Measurements from ENCODE around the gene RTP5.

Gene RTP5

GRCh38 chr2:241836292-241836691 lies 33.2 kb upstream of the RTP5 start:
- H3K4me2 ChIP-seq (ENCODE audit: low read length): no peak overlapping the region
- no peaks in the 10 kb centered on the region for H4K20me1 ChIP-seq (ENCODE audit: control insufficient read depth, insufficient read depth, low read depth, low read length)
- no peaks in the 10 kb centered on the region for H3K36me3 ChIP-seq (ENCODE audit: control insufficient read depth, low read length)
- H3K4me1 ChIP-seq (ENCODE audit: control insufficient read depth, low read length): no peaks in the 10 kb centered on the region
- H3F3A ChIP-seq (ENCODE audit: control insufficient read depth, insufficient read depth): no peaks in the 10 kb centered on the region
- no peak overlapping the region for H3K27ac ChIP-seq (ENCODE audit: low read depth, low read length)
- H3K9me2 ChIP-seq (replicated peaks; ENCODE audit: control insufficient read depth, low read length): no peaks in the 10 kb centered on the region
- H3K9me3 ChIP-seq (ENCODE audit: control insufficient read depth, insufficient read depth, low read length): 0 out of 2 replicates have a peak, but pooled peaks cover 3% of the 10 kb centered on the region
- no peak overlapping the region for H3K4me3 ChIP-seq (ENCODE audit: low read length)
- no peaks in the 10 kb centered on the region for H3K79me2 ChIP-seq (ENCODE audit: control insufficient read depth, low read length)
- TF ChIP-seq EZH2phosphoT487 (IDR thresholded peaks at IDR 0.05; ENCODE audit: borderline replicate concordance, low read length) (no peak), CTCF (IDR thresholded peaks at IDR 0.05; ENCODE audit: low read depth, low read length, poor library complexity, severe bottlenecking) (no peak)
- H3K27me3 ChIP-seq (ENCODE audit: control insufficient read depth, low read length): peaks cover 18% of the 10 kb centered on the region

GRCh38 chr2:241837197-241837965 lies 32.1 kb upstream of the RTP5 start:
- Histone ChIP-seq H3K27me3 (ENCODE audit: control insufficient read depth, low read length) (peaks cover 15% of the 10 kb centered on the region), H3K79me2 (ENCODE audit: control insufficient read depth, low read length) (no peaks in the 10 kb centered on the region), H3K9me3 (ENCODE audit: control insufficient read depth, insufficient read depth, low read length) (no peaks in the 10 kb centered on the region), H3K9me2 (replicated peaks; ENCODE audit: control insufficient read depth, low read length) (no peaks in the 10 kb centered on the region), H3K4me2 (ENCODE audit: low read length) (no peak overlapping the region), H3K36me3 (ENCODE audit: control insufficient read depth, low read length) (no peaks in the 10 kb centered on the region), H4K20me1 (ENCODE audit: control insufficient read depth, insufficient read depth, low read depth, low read length) (no peaks in the 10 kb centered on the region), H3K27ac (ENCODE audit: low read depth, low read length) (no peak overlapping the region), H3F3A (ENCODE audit: control insufficient read depth, insufficient read depth) (no peaks in the 10 kb centered on the region), H3K4me1 (ENCODE audit: control insufficient read depth, low read length) (no peaks in the 10 kb centered on the region), H3K4me3 (ENCODE audit: low read length) (no peak overlapping the region)
- TF ChIP-seq EZH2phosphoT487 (IDR thresholded peaks at IDR 0.05; ENCODE audit: borderline replicate concordance, low read length): no peak
- no peak for TF ChIP-seq CTCF (IDR thresholded peaks at IDR 0.05; ENCODE audit: low read depth, low read length, poor library complexity, severe bottlenecking)

GRCh38 chr2:241841181-241842066 lies 28.1 kb upstream of the RTP5 start:
- no peak overlapping the region for H3K4me2 ChIP-seq (ENCODE audit: low read length)
- TF ChIP-seq CTCF (IDR thresholded peaks at IDR 0.05; ENCODE audit: low read depth, low read length, poor library complexity, severe bottlenecking) (no peak), EZH2phosphoT487 (IDR thresholded peaks at IDR 0.05; ENCODE audit: borderline replicate concordance, low read length) (no peak)
- H3K9me3 ChIP-seq (ENCODE audit: control insufficient read depth, insufficient read depth, low read length): no peaks in the 10 kb centered on the region
- no peaks in the 10 kb centered on the region for H3K79me2 ChIP-seq (ENCODE audit: control insufficient read depth, low read length)
- no peaks in the 10 kb centered on the region for H3K9me2 ChIP-seq (replicated peaks; ENCODE audit: control insufficient read depth, low read length)
- no peak overlapping the region for H3K4me3 ChIP-seq (ENCODE audit: low read length)
- H3K27me3 ChIP-seq (ENCODE audit: control insufficient read depth, low read length): peaks cover 21% of the 10 kb centered on the region
- no peaks in the 10 kb centered on the region for H3K36me3 ChIP-seq (ENCODE audit: control insufficient read depth, low read length)
- no peaks in the 10 kb centered on the region for H4K20me1 ChIP-seq (ENCODE audit: control insufficient read depth, insufficient read depth, low read depth, low read length)
- H3K4me1 ChIP-seq (ENCODE audit: control insufficient read depth, low read length): no peaks in the 10 kb centered on the region
- no peaks in the 10 kb centered on the region for H3F3A ChIP-seq (ENCODE audit: control insufficient read depth, insufficient read depth)
- no peak overlapping the region for H3K27ac ChIP-seq (ENCODE audit: low read depth, low read length)
